Karpas-422 (cell line): ENCODE results near the gene FNDC5. TPM values are rescaled to one million over a fixed set of nuclear protein-coding genes. Genes with fewer than 3 reads are reported as not detected.

Experiments
- DNase-seq: peaks from one replicate; pipeline ENCODE4 v3.0.0-alpha.2; 2015
- H2AFZ ChIP-seq: fragments of 200-600 bp; sonication (generic); 2 replicates; pipeline ENCODE4 v1.6.1; 2014; ENCODE audit warnings: antibody characterized with exemption, low read length, mixed read lengths
- H3K27ac ChIP-seq: fragments of 200-600 bp; sonication (generic); 2 replicates; pipeline ENCODE4 v1.5.1; 2014; ENCODE audit warnings: mild to moderate bottlenecking, low read length, moderate library complexity
- H3K27me3 ChIP-seq: fragments of 200-600 bp; sonication (generic); 2 replicates; pipeline ENCODE4 v1.6.1; 2014; ENCODE audit warnings: low read length, mixed read lengths
- H3K36me3 ChIP-seq: fragments of 200-600 bp; sonication (generic); 2 replicates; pipeline ENCODE4 v1.6.1; 2014; ENCODE audit warnings: low read length, mixed read lengths; ENCODE audit not compliant: insufficient read depth
- H3K4me1 ChIP-seq: fragments of 200-600 bp; sonication (generic); 2 replicates; pipeline ENCODE4 v1.6.1; 2014; ENCODE audit warnings: mild to moderate bottlenecking, low read length, mixed read lengths
- H3K4me2 ChIP-seq: fragments of 200-600 bp; sonication (generic); 2 replicates; pipeline ENCODE4 v1.6.1; 2014; ENCODE audit warnings: low read length, low read depth, mild to moderate bottlenecking; ENCODE audit not compliant: poor library complexity, severe bottlenecking
- H3K4me3 ChIP-seq: fragments of 200-600 bp; sonication (generic); 2 replicates; pipeline ENCODE4 v1.5.1; 2014; ENCODE audit warnings: mild to moderate bottlenecking, antibody characterized with exemption, low read length, mixed read lengths
- H3K79me2 ChIP-seq: fragments of 200-600 bp; sonication (generic); 2 replicates; pipeline ENCODE4 v1.6.1; 2014; ENCODE audit warnings: mild to moderate bottlenecking, low read length, mixed read lengths
- H3K9ac ChIP-seq: fragments of 200-600 bp; sonication (generic); 2 replicates; pipeline ENCODE4 v1.6.0; 2014; ENCODE audit warnings: low read length
- H3K9me2 ChIP-seq: fragments of 200-600 bp; sonication (generic), shearing (Covaris generic); replicated peaks from 2 replicates; pipeline ENCODE4 v1.6.0; 2014; ENCODE audit warnings: mild to moderate bottlenecking, low read length, moderate library complexity; ENCODE audit not compliant: insufficient read depth
- H3K9me3 ChIP-seq: fragments of 300-700, 200-600 bp; sonication (generic); 2 replicates; pipeline ENCODE4 v1.6.1; 2014; ENCODE audit warnings: low read length, mixed read lengths
- H4K20me1 ChIP-seq: fragments of 200-600 bp; sonication (generic); 2 replicates; pipeline ENCODE4 v1.6.1; 2014; ENCODE audit warnings: mild to moderate bottlenecking, antibody characterized with exemption, low read length, low read depth; ENCODE audit not compliant: insufficient read depth
- total RNA-seq: library from RNA; depleted of rRNA; stranded (reverse); fragments of >200 nt; shearing (Covaris generic); gene quantifications from 2 replicates; pipeline ENCODE4 v1.2.3, GENCODE V29; 2014; ENCODE audit warnings: low replicate concordance

Gene FNDC5
- total RNA-seq, 1 experiment from 2014 or later, result not detected

DNA sequence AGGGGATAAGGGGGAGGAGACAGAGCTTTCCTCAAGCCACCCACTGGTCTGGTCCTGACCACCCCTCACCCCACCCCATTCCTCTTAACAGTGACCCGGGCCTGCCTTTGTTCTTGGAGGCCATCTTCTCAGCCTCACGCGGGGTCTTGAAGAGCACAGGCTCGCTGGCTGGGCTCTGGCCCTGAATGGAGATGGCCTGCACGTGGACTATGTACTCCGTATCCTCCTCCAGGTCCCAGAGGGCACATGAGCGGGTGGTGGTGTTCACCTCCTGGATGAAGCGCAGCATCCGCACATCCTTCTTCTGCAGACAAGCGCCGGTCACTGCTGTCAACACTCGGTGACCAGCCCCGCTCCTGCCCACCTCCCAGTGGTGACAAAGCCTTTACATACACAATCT, 2.6 kb downstream of the FNDC5 start:
- peaks cover 9% of the 10 kb centered on the region for H3K4me1 ChIP-seq
- H3K9ac ChIP-seq, result no peak overlapping the region
- no peaks in the 10 kb centered on the region for H3K9me3 ChIP-seq
- H3K79me2 ChIP-seq, result no peaks in the 10 kb centered on the region
- H3K9me2 ChIP-seq, result no peaks in the 10 kb centered on the region
- H3K27me3 ChIP-seq, result no peaks in the 10 kb centered on the region
- no peak for DNase-seq
- H3K4me3 ChIP-seq, result no peak overlapping the region
- no peak overlapping the region for H3K27ac ChIP-seq
- no peaks in the 10 kb centered on the region for H4K20me1 ChIP-seq
- H3K36me3 ChIP-seq, result no peaks in the 10 kb centered on the region
- H3K4me2 ChIP-seq, result no peak overlapping the region
- H2AFZ ChIP-seq, result no peak overlapping the region

DNA sequence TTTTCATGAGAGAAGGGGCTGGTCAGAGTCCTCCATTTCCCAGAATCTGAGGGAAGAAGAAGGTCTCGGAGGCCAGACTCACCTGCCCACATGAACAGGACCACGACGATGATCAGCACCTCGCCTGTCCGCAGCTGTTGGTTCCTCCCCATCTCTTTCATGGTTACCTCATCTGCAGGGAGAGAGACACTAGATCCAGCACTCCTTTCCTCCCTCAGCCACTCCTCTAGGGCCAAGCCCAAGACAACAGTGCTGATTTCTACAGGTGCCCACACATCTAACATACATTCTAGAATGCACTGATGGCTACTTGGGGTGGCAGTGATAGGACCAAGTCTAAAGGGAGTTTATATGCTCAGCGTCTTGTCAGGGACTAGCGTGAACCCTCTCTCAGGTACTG, 3.0 kb downstream of the FNDC5 start:
- no peaks in the 10 kb centered on the region for H3K27me3 ChIP-seq
- no peaks in the 10 kb centered on the region for H3K9me2 ChIP-seq
- H3K36me3 ChIP-seq, result no peaks in the 10 kb centered on the region
- no peak overlapping the region for H3K4me3 ChIP-seq
- no peak overlapping the region for H3K9ac ChIP-seq
- peaks cover 8% of the 10 kb centered on the region for H3K4me1 ChIP-seq
- no peak overlapping the region for H3K4me2 ChIP-seq
- no peak overlapping the region for H3K27ac ChIP-seq
- DNase-seq, result no peak
- no peaks in the 10 kb centered on the region for H4K20me1 ChIP-seq
- no peaks in the 10 kb centered on the region for H3K79me2 ChIP-seq
- no peak overlapping the region for H2AFZ ChIP-seq
- H3K9me3 ChIP-seq, result no peaks in the 10 kb centered on the region

DNA sequence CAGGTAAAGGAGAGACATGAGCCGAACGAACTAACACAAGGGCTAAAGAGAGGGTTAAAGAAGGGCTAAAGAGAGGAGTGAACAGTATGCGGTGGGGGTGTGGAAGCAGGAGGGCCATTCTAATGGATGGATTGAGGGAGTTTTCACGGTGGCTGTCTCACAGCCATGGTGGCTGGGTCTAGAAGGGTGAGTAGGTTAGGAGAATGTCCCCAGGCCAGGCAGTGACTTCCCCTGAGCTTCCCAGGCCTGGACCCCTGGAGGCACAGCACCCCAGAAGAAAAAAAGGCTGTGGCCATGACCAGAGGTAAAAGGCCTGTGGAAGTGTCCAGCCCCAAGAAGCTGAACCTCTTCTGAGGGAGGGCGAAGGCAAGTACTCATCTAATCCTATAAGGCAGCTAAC, 3.6 kb downstream of the FNDC5 start:
- Histone ChIP-seq H3K4me3 (no peak overlapping the region), H3K4me2 (no peak overlapping the region), H3K4me1 (peaks cover 3% of the 10 kb centered on the region), H3K27me3 (no peaks in the 10 kb centered on the region), H2AFZ (no peak overlapping the region), H4K20me1 (no peaks in the 10 kb centered on the region), H3K27ac (no peak overlapping the region), H3K36me3 (no peaks in the 10 kb centered on the region), H3K79me2 (no peaks in the 10 kb centered on the region), H3K9ac (no peak overlapping the region), H3K9me2 (no peaks in the 10 kb centered on the region), H3K9me3 (no peaks in the 10 kb centered on the region)
- no peak for DNase-seq

DNA sequence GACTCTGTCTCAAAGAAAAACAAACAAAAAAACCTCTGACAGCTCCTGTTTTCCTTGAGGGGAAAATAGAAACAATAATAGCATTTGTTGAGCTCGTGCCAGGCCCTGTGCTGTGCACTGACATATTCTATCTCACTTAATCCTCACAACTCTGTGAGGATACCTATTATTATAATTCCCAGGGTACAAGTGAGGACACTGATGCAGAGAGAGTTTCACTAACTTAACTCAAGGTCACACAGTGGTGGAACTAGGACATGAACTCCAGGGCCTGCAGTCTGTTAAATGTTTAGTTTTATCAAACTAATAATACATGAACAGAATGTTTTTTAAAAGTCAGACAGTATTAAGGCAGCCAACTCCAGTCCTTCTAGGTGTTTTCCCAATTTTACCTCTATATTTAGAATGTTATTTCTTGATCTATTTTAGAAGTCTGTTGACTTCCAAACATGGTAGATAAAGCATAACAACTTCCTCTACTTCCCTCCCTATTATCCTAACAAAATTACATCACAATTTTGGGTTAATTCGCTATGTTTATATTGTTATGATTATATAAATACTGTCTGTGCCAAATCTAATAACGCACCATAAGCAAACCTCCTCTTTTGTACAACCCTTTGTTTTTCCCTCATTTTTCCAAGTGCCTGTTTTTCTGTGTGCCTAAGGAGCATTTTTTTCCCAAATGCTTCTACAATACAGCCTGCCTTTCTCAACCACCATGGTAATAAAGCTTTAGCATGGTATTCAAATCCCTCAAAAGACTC, 4.9 kb downstream of the FNDC5 start:
- H3K27ac ChIP-seq, result no peak overlapping the region
- H3K79me2 ChIP-seq, result no peaks in the 10 kb centered on the region
- H3K4me3 ChIP-seq, result no peak overlapping the region
- H3K36me3 ChIP-seq, result no peaks in the 10 kb centered on the region
- H3K4me2 ChIP-seq, result no peak overlapping the region
- H3K9me3 ChIP-seq, result no peaks in the 10 kb centered on the region
- no peaks in the 10 kb centered on the region for H3K9me2 ChIP-seq
- no peak overlapping the region for H2AFZ ChIP-seq
- H3K27me3 ChIP-seq, result no peaks in the 10 kb centered on the region
- H4K20me1 ChIP-seq, result no peaks in the 10 kb centered on the region
- H3K4me1 ChIP-seq, result no peaks in the 10 kb centered on the region
- no peak for DNase-seq
- no peak overlapping the region for H3K9ac ChIP-seq

DNA sequence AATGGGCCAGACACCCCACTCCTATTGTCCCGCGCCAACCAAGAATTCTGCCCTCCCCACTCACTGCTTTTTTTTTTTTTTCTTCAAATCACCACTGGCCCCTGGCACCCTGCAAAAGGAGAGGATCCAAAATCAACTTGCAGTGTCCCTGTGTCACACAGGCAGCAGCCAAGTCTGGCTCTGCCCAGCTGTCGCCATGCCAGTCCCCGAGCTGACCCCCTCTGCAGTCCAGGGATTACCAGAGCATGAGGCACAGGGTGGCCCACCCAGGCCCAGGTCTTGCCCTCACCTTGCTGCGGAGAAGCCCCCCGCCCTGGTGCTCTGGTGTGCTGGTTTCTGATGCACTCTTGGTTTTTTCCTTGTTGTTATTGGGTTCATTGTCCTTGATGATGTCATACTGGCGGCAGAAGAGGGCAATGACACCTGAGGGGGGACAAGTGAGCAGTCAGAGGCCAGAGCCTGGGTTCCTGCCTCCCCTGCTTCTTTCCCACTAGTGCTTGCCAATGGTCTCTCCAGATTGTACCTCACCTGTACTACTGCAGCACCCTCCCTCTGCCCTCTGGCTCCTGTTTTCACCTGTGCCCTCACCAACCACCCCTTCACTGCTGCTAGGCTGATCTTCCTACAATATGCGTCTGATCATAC, 6.2 kb downstream of the FNDC5 start:
- Histone ChIP-seq H3K9me3 (no peaks in the 10 kb centered on the region), H3K9me2 (no peaks in the 10 kb centered on the region), H3K36me3 (no peaks in the 10 kb centered on the region)

DNA sequence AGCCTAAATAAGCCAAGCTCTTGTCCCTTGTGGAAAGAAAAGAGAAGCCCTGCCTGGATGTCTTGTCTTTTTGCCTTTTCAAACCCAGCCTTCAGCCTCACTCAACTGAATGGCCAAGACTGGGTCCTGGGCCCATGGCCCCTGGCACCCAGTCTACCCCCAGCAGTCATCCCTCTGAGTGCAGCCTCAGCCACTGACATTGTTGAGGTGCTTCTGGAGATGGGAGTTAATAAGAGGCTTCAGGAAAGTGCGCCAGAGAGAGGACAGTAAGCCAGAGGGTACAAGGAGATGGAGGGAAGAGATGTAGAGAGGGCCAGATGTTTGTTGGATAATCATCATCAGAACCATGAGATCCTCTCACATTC, 6.8 kb downstream of the FNDC5 start:
- H3K4me2 ChIP-seq, result no peak overlapping the region
- H3K27me3 ChIP-seq, result no peaks in the 10 kb centered on the region
- no peak overlapping the region for H3K4me3 ChIP-seq
- H3K36me3 ChIP-seq, result no peaks in the 10 kb centered on the region
- H2AFZ ChIP-seq, result no peak overlapping the region
- H3K4me1 ChIP-seq, result no peaks in the 10 kb centered on the region
- DNase-seq, result no peak
- no peak overlapping the region for H3K9ac ChIP-seq
- no peaks in the 10 kb centered on the region for H3K79me2 ChIP-seq
- H3K9me3 ChIP-seq, result no peaks in the 10 kb centered on the region
- no peaks in the 10 kb centered on the region for H3K9me2 ChIP-seq
- no peaks in the 10 kb centered on the region for H4K20me1 ChIP-seq
- no peak overlapping the region for H3K27ac ChIP-seq

More for the DNA sequence above, 6.2 kb downstream of the FNDC5 start:
- Histone ChIP-seq H4K20me1 (no peaks in the 10 kb centered on the region), H3K27me3 (no peaks in the 10 kb centered on the region), H3K4me3 (no peak overlapping the region), H3K27ac (no peak overlapping the region), H3K4me2 (no peak overlapping the region), H3K4me1 (no peaks in the 10 kb centered on the region), H3K9ac (no peak overlapping the region), H3K79me2 (no peaks in the 10 kb centered on the region), H2AFZ (no peak overlapping the region)
- no peak for DNase-seq

DNA sequence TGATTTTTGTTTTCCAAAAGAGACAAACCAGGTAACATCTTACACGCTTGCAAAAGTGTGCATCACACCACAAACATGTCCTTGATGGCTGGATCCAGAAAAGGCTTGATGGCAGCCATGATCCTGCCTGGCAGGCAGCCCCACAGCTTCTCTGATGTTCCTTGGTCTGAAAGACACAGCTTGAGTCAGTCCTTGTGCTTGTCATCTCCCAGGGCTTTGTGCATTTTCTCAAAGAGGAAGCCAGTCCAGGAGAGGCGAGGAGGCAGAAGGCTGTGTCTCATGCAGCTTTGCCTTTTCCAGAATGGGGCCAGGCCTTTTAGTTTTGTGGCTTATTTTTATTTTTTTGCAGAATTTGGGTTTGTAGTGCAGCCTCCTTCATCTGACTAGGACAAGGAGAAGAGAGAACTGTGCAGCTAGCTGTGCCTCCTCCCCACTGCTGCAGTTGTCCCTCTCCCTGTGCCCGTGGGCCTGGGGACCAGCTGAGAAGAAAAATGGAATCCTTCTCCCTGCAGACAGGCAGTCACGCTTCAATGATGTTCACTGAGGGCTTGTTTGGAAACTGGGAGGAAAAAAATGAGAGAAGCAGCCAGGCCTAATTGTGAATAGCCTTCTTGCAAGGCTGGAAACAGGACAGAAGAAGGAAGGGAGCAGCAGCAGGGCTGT, 7.4 kb downstream of the FNDC5 start:
- H3K27ac ChIP-seq, result no peak overlapping the region
- H3K9me3 ChIP-seq, result no peaks in the 10 kb centered on the region
- no peaks in the 10 kb centered on the region for H3K36me3 ChIP-seq
- H3K27me3 ChIP-seq, result no peaks in the 10 kb centered on the region
- H3K4me3 ChIP-seq, result no peak overlapping the region
- H2AFZ ChIP-seq, result no peak overlapping the region
- no peak for DNase-seq
- no peaks in the 10 kb centered on the region for H3K4me1 ChIP-seq
- H4K20me1 ChIP-seq, result no peaks in the 10 kb centered on the region
- no peak overlapping the region for H3K4me2 ChIP-seq
- no peaks in the 10 kb centered on the region for H3K79me2 ChIP-seq
- no peaks in the 10 kb centered on the region for H3K9me2 ChIP-seq
- no peak overlapping the region for H3K9ac ChIP-seq

DNA sequence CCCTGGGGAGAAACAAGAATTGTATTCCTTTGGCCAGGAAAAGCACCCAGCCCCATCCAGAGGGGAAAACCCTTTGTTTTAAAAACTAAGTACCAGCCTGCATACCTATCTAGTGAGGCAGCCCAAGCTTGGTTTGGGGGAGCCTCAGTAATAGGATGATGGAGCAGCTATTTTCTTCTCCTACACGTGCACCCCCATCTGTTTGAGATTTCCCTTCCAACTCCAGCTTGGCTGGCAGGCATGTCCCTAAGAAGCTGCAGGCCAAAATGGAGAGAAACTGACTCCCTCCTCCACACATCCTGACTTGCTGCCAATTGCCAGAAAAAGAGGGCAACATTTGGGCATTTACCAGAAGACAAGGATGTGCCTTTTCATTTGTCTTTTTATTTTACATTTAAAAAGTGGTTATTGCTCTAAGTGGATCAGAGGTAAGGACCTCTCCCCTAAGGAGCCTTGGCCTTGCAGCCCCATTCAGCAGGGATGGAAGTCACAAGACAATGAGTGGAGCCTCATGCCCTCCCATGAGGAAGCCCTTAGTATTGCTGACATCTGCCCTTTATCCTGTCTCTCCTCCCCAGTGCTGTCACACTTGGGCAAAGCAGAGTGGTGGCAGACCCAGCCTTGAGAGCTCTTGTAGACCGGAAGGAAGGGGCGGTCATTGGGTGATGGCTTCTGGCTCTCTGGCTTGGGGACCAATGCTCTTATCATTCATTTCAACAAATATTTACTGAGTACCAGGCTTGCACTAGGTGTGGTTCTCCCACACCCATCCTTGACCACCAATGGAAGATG, 8.6 kb downstream of the FNDC5 start:
- DNase-seq, result no peak

More for the DNA sequence above, 8.6 kb downstream of the FNDC5 start:
- Histone ChIP-seq H3K9ac (no peak overlapping the region), H3K79me2 (no peaks in the 10 kb centered on the region), H4K20me1 (no peaks in the 10 kb centered on the region), H3K9me2 (no peaks in the 10 kb centered on the region), H3K4me1 (no peaks in the 10 kb centered on the region), H3K9me3 (no peaks in the 10 kb centered on the region), H2AFZ (no peak overlapping the region), H3K27ac (no peak overlapping the region), H3K4me3 (no peak overlapping the region), H3K27me3 (no peaks in the 10 kb centered on the region), H3K36me3 (no peaks in the 10 kb centered on the region), H3K4me2 (no peak overlapping the region)
